K562 (cell line): ENCODE measurements around the gene PLA2G7. TPM values are rescaled to one million over a fixed set of nuclear protein-coding genes. Genes with fewer than 3 reads are reported as not detected.

Experiments
- ATAC-seq: fragments of 200-7000 bp; cut with Tn5 transposase; 3 replicates; pipeline ENCODE4 v1.9.1; 2020; ENCODE audit warnings: moderate library complexity
- BruUV-seq: library from RNA; stranded (reverse); fragments of 400-500 nt; replicated peaks from 2 replicates; lab custom pipeline; 2021; lab: Mats Ljungman, UMichigan
- CTCF ChIA-PET: fragments of 300-600 bp; formaldehyde crosslinking; extraction: SDS; loops from one replicate; lab custom pipeline; 2021; ENCODE audit warnings: low intra/inter-chr PET ratio; lab: Yijun Ruan, JAX
- POLR2A ChIA-PET: fragments of 300-600, 350-650 bp; sonication (Branson Sonifier 250); formaldehyde crosslinking; extraction: SDS; loops from one replicate; lab custom pipeline; 2021; ENCODE audit warnings: antibody characterized with exemption, inconsistent platforms; lab: Yijun Ruan, JAX
- DNase-seq, 4 experiments: peaks; one replicate each; pipeline versions ENCODE4 v3.0.0 to v3.0.0-alpha.2; 2011 to 2018; ENCODE audit warnings: low spot score in 3 of 4, mixed read lengths in 3 of 4; ENCODE audit errors: extremely low read depth in 1 of 4
- FAIRE-seq: peaks from 2 replicates; lab custom pipeline; 2011; peaks lifted over from hg19 to GRCh38; lab: Jason Lieb, UNC
- H2AFZ ChIP-seq: 2 replicates; pipeline ENCODE4 v1.6.0; 2011; ENCODE audit warnings: low read depth, low read length, control low read depth, inconsistent platforms
- H3K27ac ChIP-seq: fragments of 200-600 bp; 3 replicates; pipeline ENCODE4 v1.8.0; 2011; ENCODE audit warnings: low read depth, mild to moderate bottlenecking, control low read depth, inconsistent platforms, low read length, moderate library complexity, mixed read lengths; ENCODE audit errors: extremely low read depth
- H3K27me3 ChIP-seq, 2 experiments: fragments of 300-600 bp in 1 of 2; 2 replicates in 1 of 2; 3 replicates in 1 of 2; pipeline versions ENCODE4 v1.6.0 to v1.8.0; 2011; ENCODE audit warnings: inconsistent platforms in 2 of 2, low read length in 2 of 2, mild to moderate bottlenecking in 1 of 2, mixed read lengths in 1 of 2, moderate library complexity in 1 of 2; ENCODE audit not compliant: control insufficient read depth in 2 of 2, insufficient read depth in 2 of 2
- H3K36me3 ChIP-seq: fragments of 300-600 bp; 3 replicates; pipeline ENCODE4 v1.8.0; 2011; ENCODE audit warnings: mild to moderate bottlenecking, low read length, inconsistent platforms; ENCODE audit not compliant: control insufficient read depth, insufficient read depth
- H3K4me1 ChIP-seq, 2 experiments: fragments of 200-600 bp in 1 of 2; replicated peaks in 1 of 2; 2 replicates in 1 of 2; 3 replicates in 1 of 2; pipeline versions ENCODE4 v1.5.1 to v1.8.0; 2011; ENCODE audit warnings: inconsistent platforms in 2 of 2, low read length in 2 of 2, mild to moderate bottlenecking in 1 of 2, mixed read lengths in 1 of 2, moderate library complexity in 1 of 2; ENCODE audit not compliant: control insufficient read depth in 2 of 2, insufficient read depth in 2 of 2
- H3K4me2 ChIP-seq: 2 replicates; pipeline ENCODE4 v1.6.1; 2011; ENCODE audit warnings: low read length, control low read depth, inconsistent platforms, mixed read lengths; ENCODE audit not compliant: insufficient read depth
- H3K4me3 ChIP-seq: fragments of 200-600 bp; sonication (generic), shearing (Covaris generic); 2 replicates; pipeline ENCODE4 v1.5.1; 2016; ENCODE audit warnings: control low read depth, inconsistent platforms
- H3K79me2 ChIP-seq: fragments of 200-600 bp; 3 replicates; pipeline ENCODE4 v1.8.0; 2011; ENCODE audit warnings: low read length, inconsistent platforms; ENCODE audit not compliant: control insufficient read depth, insufficient read depth
- H3K9ac ChIP-seq, 2 experiments: 2 replicates each; pipeline versions ENCODE4 v1.6.0 to v1.6.1; 2011; ENCODE audit warnings: low read depth in 2 of 2, low read length in 2 of 2, control low read depth in 1 of 2, inconsistent platforms in 1 of 2, mild to moderate bottlenecking in 1 of 2, mixed read lengths in 1 of 2; ENCODE audit not compliant: insufficient read depth in 1 of 2
- H3K9me1 ChIP-seq: one replicate; pipeline ENCODE4 v1.6.0; 2011; ENCODE audit warnings: inconsistent platforms, mild to moderate bottlenecking, low read length, moderate library complexity; ENCODE audit not compliant: control insufficient read depth, insufficient read depth
- H3K9me3 ChIP-seq: replicated peaks from 2 replicates; pipeline ENCODE4 v1.5.1; 2011; ENCODE audit warnings: low read depth, low read length, inconsistent platforms; ENCODE audit not compliant: control insufficient read depth, insufficient read depth
- H4K20me1 ChIP-seq: replicated peaks from 2 replicates; pipeline ENCODE4 v1.6.1; 2011; ENCODE audit warnings: low read length, inconsistent platforms, mixed read lengths; ENCODE audit not compliant: control insufficient read depth, insufficient read depth
- CBX2 ChIP-seq: fragments of 200-600 bp; sonication (generic); IDR thresholded peaks from one replicate; pipeline ENCODE4 v1.6.1; 2012; ENCODE audit warnings: mild to moderate bottlenecking, low read length, inconsistent platforms; ENCODE audit not compliant: insufficient read depth, poor library complexity, severe bottlenecking
- CEBPB ChIP-seq: fragments of 450-650 bp; IDR thresholded peaks from 2 replicates; pipeline ENCODE4 v1.6.1; 2016; ENCODE audit warnings: missing genetic modification characterization, missing compliant biosample characterization
- CEBPG ChIP-seq, 3 experiments: fragments of 200-800 bp in 1 of 3; sonication (Bioruptor generic) in 1 of 3; sonication (generic) in 1 of 3; formaldehyde crosslinking in 1 of 3; IDR thresholded peaks in 2 of 3; conservative IDR thresholded peaks in 1 of 3; 2 replicates each; pipeline versions ENCODE4 v1.6.1 to v1.8.0; 2016 to 2022; ENCODE audit warnings: missing compliant biosample characterization in 2 of 3, missing genetic modification characterization in 2 of 3, mild to moderate bottlenecking in 1 of 3, missing genetic modification reagents in 1 of 3
- KAT8 ChIP-seq: fragments of 450-650 bp; IDR thresholded peaks from 2 replicates; pipeline ENCODE4 v1.6.1; 2016; ENCODE audit warnings: low read depth, mild to moderate bottlenecking
- LEF1 ChIP-seq: fragments of 450-650 bp; IDR thresholded peaks from 2 replicates; pipeline ENCODE4 v1.6.1; 2016; ENCODE audit warnings: mild to moderate bottlenecking
- NR3C1 ChIP-seq: sonication (generic); formaldehyde crosslinking; IDR thresholded peaks from 2 replicates; pipeline ENCODE4 v1.8.1; 2022; ENCODE audit warnings: missing genetic modification reagents
- OTX1 ChIP-seq: fragments of 450-650 bp; formaldehyde crosslinking; IDR thresholded peaks from 2 replicates; pipeline ENCODE4 v1.4.0; 2022; ENCODE audit warnings: mild to moderate bottlenecking
- PTBP1 ChIP-seq: fragments of 200-400 bp; formaldehyde crosslinking; IDR thresholded peaks from 2 replicates; pipeline ENCODE4 v1.6.1; 2017; ENCODE audit warnings: low read depth, low read length
- SAP30 ChIP-seq: fragments of 200-600 bp; sonication (generic); IDR thresholded peaks from 2 replicates; pipeline ENCODE4 v1.6.1; 2012; ENCODE audit warnings: borderline replicate concordance, low read depth, mild to moderate bottlenecking, moderate library complexity, low read length, control low read depth, inconsistent platforms; ENCODE audit not compliant: insufficient read depth, poor library complexity, severe bottlenecking
- ZNF239 ChIP-seq: fragments of 250-450 bp; sonication (Bioruptor Pico); IDR thresholded peaks from 2 replicates; pipeline ENCODE4 v1.4.0; 2020; ENCODE audit warnings: mild to moderate bottlenecking
- ZNF311 ChIP-seq: fragments of 250-450 bp; sonication (Bioruptor Pico); IDR thresholded peaks from 2 replicates; pipeline ENCODE4 v1.4.0; 2020; ENCODE audit warnings: mild to moderate bottlenecking, moderate library complexity
- ZNF584 ChIP-seq: fragments of 200-800 bp; sonication (Bioruptor generic); IDR thresholded peaks from 2 replicates; pipeline ENCODE4 v1.6.1; 2016; ENCODE audit warnings: low read depth, mild to moderate bottlenecking, missing genetic modification characterization, missing compliant biosample characterization
- WGBS: fragments of 100-300 bp; shearing (Covaris generic); methylation state at CpG from one replicate; pipeline ENCODE4 v1.1.6; 2016; ENCODE audit warnings: low coverage, mixed read lengths; ENCODE audit not compliant: insufficient coverage; ENCODE audit errors: missing lambda C conversion rate; 5-methylcytosine and 5-hydroxymethylcytosine counted together
- in situ Hi-C: fragments of 300-500 bp; cut with MboI; formaldehyde crosslinking; loops from 4 replicates; pipeline ENCODE4 v1.15.0; 2018; ENCODE audit warnings: inconsistent platforms, mixed read lengths
- intact Hi-C: fragments of 100-400 bp; cut with micrococcal nuclease; formaldehyde crosslinking; loops from 2 replicates; pipeline ENCODE4 v1.14.2; 2022
- polyA plus RNA-seq, 8 experiments: library from polyadenylated mRNA; depleted of rRNA in 4 of 8; stranded (reverse) in 5 of 8; unstranded in 3 of 8; fragments of >200 nt; fragmentation: Nextera tagmentation in 2 of 8; fragmentation: Illumina TruSeq in 1 of 8; extraction: Ambion mirVana in 2 of 8; extraction: Trizol in 1 of 8; gene quantifications; 2 replicates each; pipeline versions ENCODE4 v1.2.1 to v1.2.3, GENCODE V29; 2011 to 2014; ENCODE audit warnings: inconsistent platforms in 1 of 8, missing spikeins in 1 of 8
- total RNA-seq, 7 experiments: library from RNA; depleted of rRNA in 6 of 7; stranded (reverse); fragments of >200 nt in 6 of 7; fragmentation: Illumina TruSeq in 2 of 7; extraction: Trizol in 2 of 7; gene quantifications; 2 replicates each; pipeline versions ENCODE4 v1.2.1 to v1.2.3, GENCODE V29; 2011 to 2021; ENCODE audit warnings: low replicate concordance in 1 of 7
- TF ChIP-seq, protein P1 (sequence below): fragments of 250-450 bp; sonication (Bioruptor Pico); IDR thresholded peaks from 2 replicates; pipeline ENCODE4 v1.8.0; 2022; ENCODE audit warnings: moderate library complexity, mild to moderate bottlenecking, inconsistent platforms

Gene PLA2G7
- total and polyA plus RNA-seq, 9 of the 15 experiments (the other 6 are each of a cell fraction or from before 2014, with no cell fraction given), result not detected

DNA sequence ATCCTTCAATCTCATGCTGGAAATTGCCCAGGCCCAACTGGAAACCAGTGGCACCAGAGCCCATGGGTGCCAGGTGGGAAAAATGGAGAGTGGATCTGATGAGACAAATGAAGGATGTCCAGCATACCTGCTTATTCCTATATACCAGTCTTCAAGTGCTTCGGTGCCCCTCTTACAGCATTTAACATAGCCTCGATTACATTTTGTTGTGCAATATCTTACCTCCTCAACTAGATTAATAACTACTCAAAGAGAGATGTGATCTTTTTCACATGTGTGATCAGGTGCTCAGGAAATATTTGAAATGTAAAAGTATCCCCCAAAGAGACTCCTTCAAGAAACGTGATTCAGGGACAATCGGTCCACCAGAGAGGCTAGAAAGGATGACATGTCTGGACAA, 6.7 kb upstream of the PLA2G7 start:
- Histone ChIP-seq H3K79me2 (no peaks in the 10 kb centered on the region), H3K9me3 (no peaks in the 10 kb centered on the region), H3K27me3 (no peaks in the 10 kb centered on the region), H3K9ac (no peak overlapping the region), H3K27ac (no peak overlapping the region), H3K36me3 (no peaks in the 10 kb centered on the region), H2AFZ (no peak overlapping the region), H4K20me1 (no peaks in the 10 kb centered on the region), H3K4me1 (no peaks in the 10 kb centered on the region), H3K4me2 (no peak overlapping the region)
- 1% methylated on average over 4 of the region's 4 CpGs for WGBS
- ChIA-PET POLR2A (no interaction called here), CTCF (no interaction called here)
- intact Hi-C loops, result no loop called here
- no TSS peak for BruUV-seq
- in situ Hi-C loops, result no loop called here
- no peak for ATAC-seq
- no peak for FAIRE-seq
- TF ChIP-seq NR3C1 (CRISPR knock-in tag) (no peak), CBX2 (no peak), ZNF584 (CRISPR knock-in tag) (no peak), SAP30 (no peak), OTX1 (no peak), ZNF239 (no peak), CEBPG (CRISPR knock-in tag; IDR thresholded peaks at IDR 0.05) (no peak), CEBPG (tag; conservative IDR thresholded peaks at IDR 0.05 in 1 of 2, IDR thresholded peaks at IDR 0.05 in 1 of 2) (peak in 1 of 2 experiments; percentile 8; a peak in 1 of 4 replicates), ZNF311 (CRISPR knock-in tag) (no peak), LEF1 (no peak), PTBP1 (no peak), CEBPB (0 out of 2 replicates have a peak, but pooled peaks have one; percentile 18), KAT8 (no peak)
- TF ChIP-seq, protein P1, sequence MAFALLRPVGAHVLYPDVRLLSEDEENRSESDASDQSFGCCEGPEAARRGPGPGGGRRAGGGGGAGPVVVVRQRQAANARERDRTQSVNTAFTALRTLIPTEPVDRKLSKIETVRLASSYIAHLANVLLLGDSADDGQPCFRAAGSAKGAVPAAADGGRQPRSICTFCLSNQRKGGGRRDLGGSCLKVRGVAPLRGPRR (CRISPR knock-in tag), result no peak
- TF ChIP-seq, all 486 proteins: peak for 2
- DNase-seq, result no peak
- Histone ChIP-seq H3K9me1 (no peaks in the 10 kb centered on the region), H3K4me3 (no peak overlapping the region)
